Measurements from ENCODE around the gene JARID2. TPM values are rescaled to one million over a fixed set of nuclear protein-coding genes. Genes with fewer than 3 reads are reported as not detected.

JARID2 gene
- total RNA-seq, 2 donors from 2014 or later, result 8.3 to 12.8 TPM

- Histone ChIP-seq H3K27ac (no peak overlapping the region), H3K36me3 (no peaks in the 10 kb centered on the region), H3K27me3 (replicated peaks; ENCODE audit: insufficient read depth) (no peaks in the 10 kb centered on the region), H3K4me1 (ENCODE audit: control insufficient read depth in 1 of 2, low read depth in 2 of 2) (peaks cover 0 to 15% of the 10 kb centered on the region in 2 donors), H3K4me3 (no peak overlapping the region), H3K9me3 (no peaks in the 10 kb centered on the region)
- ATAC-seq (ENCODE audit: insufficient number of reproducible peaks, low FRiP score, low read depth) (no peak), DNase-seq (ENCODE audit: low spot score) (no peak)
- TF ChIP-seq CTCF (IDR thresholded peaks at IDR 0.05), result no peak
Measured at GRCh38 chr6:15551262-15551661, 305.4 kb downstream of the JARID2 start.

GRCh38 chr6:15551798-15552197 is 305.9 kb downstream of the JARID2 start:
- TF ChIP-seq CTCF (IDR thresholded peaks at IDR 0.05), result no peak
- DNase-seq (ENCODE audit: low spot score) (no peak), ATAC-seq (ENCODE audit: insufficient number of reproducible peaks, low FRiP score, low read depth) (no peak)
- no peak overlapping the region for H3K27ac ChIP-seq
- H3K9me3 ChIP-seq, result no peaks in the 10 kb centered on the region
- H3K27me3 ChIP-seq (replicated peaks; ENCODE audit: insufficient read depth), result no peaks in the 10 kb centered on the region
- peaks cover 0 to 15% of the 10 kb centered on the region in 2 donors for H3K4me1 ChIP-seq (ENCODE audit: control insufficient read depth in 1 of 2, low read depth in 2 of 2)
- H3K4me3 ChIP-seq, result no peak overlapping the region
- H3K36me3 ChIP-seq, result no peaks in the 10 kb centered on the region

- Histone ChIP-seq H3K27me3 (replicated peaks; ENCODE audit: insufficient read depth) (no peaks in the 10 kb centered on the region), H3K27ac (no peak overlapping the region), H3K9me3 (no peaks in the 10 kb centered on the region), H3K4me1 (ENCODE audit: control insufficient read depth in 1 of 2, low read depth in 2 of 2) (peaks cover 0 to 15% of the 10 kb centered on the region in 2 donors), H3K36me3 (no peaks in the 10 kb centered on the region), H3K4me3 (no peak overlapping the region)
- no peak for TF ChIP-seq CTCF (IDR thresholded peaks at IDR 0.05)
- ATAC-seq (ENCODE audit: insufficient number of reproducible peaks, low FRiP score, low read depth) (no peak), DNase-seq (ENCODE audit: low spot score) (no peak)
Measured at GRCh38 chr6:15553031-15553430, 307.2 kb downstream of the JARID2 start.

- no peaks in the 10 kb centered on the region for H3K9me3 ChIP-seq
- H3K4me1 ChIP-seq (ENCODE audit: control insufficient read depth in 1 of 2, low read depth in 2 of 2), result peaks cover 0 to 15% of the 10 kb centered on the region in 2 donors
- TF ChIP-seq CTCF (IDR thresholded peaks at IDR 0.05), result no peak
- no peak for ATAC-seq (ENCODE audit: insufficient number of reproducible peaks, low FRiP score, low read depth)
- H3K27me3 ChIP-seq (replicated peaks; ENCODE audit: insufficient read depth), result no peaks in the 10 kb centered on the region
- no peak overlapping the region for H3K27ac ChIP-seq
- DNase-seq (ENCODE audit: low spot score), result no peak
- no peak overlapping the region for H3K4me3 ChIP-seq
- no peaks in the 10 kb centered on the region for H3K36me3 ChIP-seq
Measured at GRCh38 chr6:15553736-15554294, 307.9 kb downstream of the JARID2 start.

- no peak overlapping the region for H3K4me3 ChIP-seq
- TF ChIP-seq CTCF (IDR thresholded peaks at IDR 0.05), result no peak
- no peaks in the 10 kb centered on the region for H3K9me3 ChIP-seq
- no peaks in the 10 kb centered on the region for H3K27me3 ChIP-seq (replicated peaks; ENCODE audit: insufficient read depth)
- no peak for DNase-seq (ENCODE audit: low spot score)
- H3K36me3 ChIP-seq, result no peaks in the 10 kb centered on the region
- H3K27ac ChIP-seq, result no peak overlapping the region
- ATAC-seq (ENCODE audit: insufficient number of reproducible peaks, low FRiP score, low read depth), result no peak
- peaks cover 0 to 15% of the 10 kb centered on the region in 2 donors for H3K4me1 ChIP-seq (ENCODE audit: control insufficient read depth in 1 of 2, low read depth in 2 of 2)
Measured at GRCh38 chr6:15554728-15555100, 308.8 kb downstream of the JARID2 start.

All from thoracic aorta (tissue), 2 donors.